C4-2B (cell line): ENCODE measurements around the gene VEGFD.

ENCODE experiments used
- CTCF ChIP-seq: fragments of 450-650 bp; conservative IDR thresholded peaks from 2 replicates; pipeline ENCODE4 v1.5.1; 2017; ENCODE audit warnings: mild to moderate bottlenecking
- ZFX ChIP-seq: fragments of 450-650 bp; IDR thresholded peaks from 2 replicates; pipeline ENCODE4 v1.6.1; 2017

- TF ChIP-seq CTCF (no peak), ZFX (no peak)
Measured at GRCh38 chrX:15399962-15400391, 15.8 kb upstream of the VEGFD start.
